ENCODE measurements around the gene ZFR.

ZFR gene

DNA sequence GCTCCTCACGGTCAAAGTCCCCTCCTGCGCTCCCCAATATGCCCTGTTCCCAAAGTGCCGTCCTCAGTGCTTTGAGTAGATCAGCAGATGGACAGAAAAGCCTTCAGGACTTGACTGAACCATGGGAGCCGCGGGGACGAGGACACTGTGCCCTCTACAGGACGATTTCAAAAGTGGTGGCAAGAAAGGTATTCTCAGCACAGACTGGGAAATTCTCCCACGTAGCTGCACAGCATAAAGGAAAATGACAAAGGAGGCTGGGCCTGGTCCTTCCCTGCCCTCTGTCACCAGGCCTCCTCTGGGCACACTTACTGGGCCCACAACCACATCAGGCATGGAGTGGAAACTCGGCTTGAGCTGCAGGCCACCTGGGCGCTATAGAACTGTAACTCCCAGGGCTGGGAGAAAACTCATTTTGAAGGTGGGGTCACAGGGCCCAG, 115.1 kb downstream of the ZFR start:
- TF ChIP-seq REST (IDR thresholded peaks at IDR 0.05; ENCODE audit: insufficient read depth in 1 of 2, low read depth in 2 of 2, low read length in 2 of 2) (no peak), SIN3A (IDR thresholded peaks at IDR 0.05; ENCODE audit: borderline replicate concordance, insufficient read depth, low read length) (no peak), POLR2AphosphoS5 (IDR thresholded peaks at IDR 0.05; ENCODE audit: low read depth, low read length) (no peak), TAF1 (IDR thresholded peaks at IDR 0.05; ENCODE audit: borderline replicate concordance, insufficient read depth, low read length) (no peak), FOXP2 (optimal IDR thresholded peaks at IDR 0.05; ENCODE audit: borderline replicate concordance, extremely low read depth, extremely low read length, insufficient read depth) (no peak)

GRCh38 chr5:32326216-32326772, 118.2 kb downstream of the ZFR start:
- TF ChIP-seq POLR2AphosphoS5 (IDR thresholded peaks at IDR 0.05; ENCODE audit: low read depth, low read length) (no peak), SIN3A (IDR thresholded peaks at IDR 0.05; ENCODE audit: borderline replicate concordance, insufficient read depth, low read length) (no peak), FOXP2 (optimal IDR thresholded peaks at IDR 0.05; ENCODE audit: borderline replicate concordance, extremely low read depth, extremely low read length, insufficient read depth) (no peak), TAF1 (IDR thresholded peaks at IDR 0.05; ENCODE audit: borderline replicate concordance, insufficient read depth, low read length) (no peak), REST (IDR thresholded peaks at IDR 0.05; ENCODE audit: insufficient read depth in 1 of 2, low read depth in 2 of 2, low read length in 2 of 2) (no peak)

- no peak for TF ChIP-seq REST (IDR thresholded peaks at IDR 0.05; ENCODE audit: insufficient read depth in 1 of 2, low read depth in 2 of 2, low read length in 2 of 2)
- no peak for TF ChIP-seq TAF1 (IDR thresholded peaks at IDR 0.05; ENCODE audit: borderline replicate concordance, insufficient read depth, low read length)
- TF ChIP-seq FOXP2 (optimal IDR thresholded peaks at IDR 0.05; ENCODE audit: borderline replicate concordance, extremely low read depth, extremely low read length, insufficient read depth) = no peak
- TF ChIP-seq POLR2AphosphoS5 (IDR thresholded peaks at IDR 0.05; ENCODE audit: low read depth, low read length) = no peak
- TF ChIP-seq SIN3A (IDR thresholded peaks at IDR 0.05; ENCODE audit: borderline replicate concordance, insufficient read depth, low read length) = no peak
Measured at GRCh38 chr5:32325616-32326015, 118.9 kb downstream of the ZFR start.

GRCh38 chr5:32325062-32325461, 119.5 kb downstream of the ZFR start:
- TF ChIP-seq FOXP2 (optimal IDR thresholded peaks at IDR 0.05; ENCODE audit: borderline replicate concordance, extremely low read depth, extremely low read length, insufficient read depth) = no peak
- TF ChIP-seq REST (IDR thresholded peaks at IDR 0.05; ENCODE audit: insufficient read depth in 1 of 2, low read depth in 2 of 2, low read length in 2 of 2) = no peak
- no peak for TF ChIP-seq POLR2AphosphoS5 (IDR thresholded peaks at IDR 0.05; ENCODE audit: low read depth, low read length)
- no peak for TF ChIP-seq SIN3A (IDR thresholded peaks at IDR 0.05; ENCODE audit: borderline replicate concordance, insufficient read depth, low read length)
- no peak for TF ChIP-seq TAF1 (IDR thresholded peaks at IDR 0.05; ENCODE audit: borderline replicate concordance, insufficient read depth, low read length)
